Measurements from ENCODE around the gene SFTPB.
A peak's percentile ranks its signal among the peaks of the same experiment; 100 is the strongest.

The SFTPB gene

GRCh38 chr2:85702800-85703199 lies 34.8 kb upstream of the SFTPB start:
- DNase-seq (ENCODE audit: low read depth in 2 of 2): no peak

- DNase-seq (ENCODE audit: low read depth in 2 of 2): no peak
These were observed 34.2 kb upstream of the SFTPB start for GRCh38 chr2:85702172-85702571.

- DNase-seq (ENCODE audit: low read depth in 2 of 2): no peak
These were observed 31.3 kb upstream of the SFTPB start for GRCh38 chr2:85699325-85699724.

- no peak for DNase-seq (ENCODE audit: low read depth in 2 of 2)
These were observed 30.9 kb upstream of the SFTPB start for GRCh38 chr2:85698880-85699254.

- no peak for DNase-seq (ENCODE audit: low read depth in 2 of 2)
These were observed 30.3 kb upstream of the SFTPB start for GRCh38 chr2:85698184-85698879.

GRCh38 chr2:85697716-85698115 lies 29.7 kb upstream of the SFTPB start:
- no peak for DNase-seq (ENCODE audit: low read depth in 2 of 2)

- no peak for DNase-seq (ENCODE audit: low read depth in 2 of 2)
These were observed 29.1 kb upstream of the SFTPB start for GRCh38 chr2:85697096-85697495.

GRCh38 chr2:85695691-85696668 lies 28.0 kb upstream of the SFTPB start:
- DNase-seq (ENCODE audit: low read depth in 2 of 2): no peak

- DNase-seq (ENCODE audit: low read depth in 2 of 2): no peak
These were observed 27.1 kb upstream of the SFTPB start for GRCh38 chr2:85695121-85695520.

- DNase-seq (ENCODE audit: low read depth in 2 of 2): no peak
These were observed 26.3 kb upstream of the SFTPB start, which contains the start of gene GNLY for GRCh38 chr2:85694052-85695025. Gene GNLY, plus strand, starts transcription at chr2:85694358. Its CDS starts 61 bp downstream, at chr2:85694419.

GRCh38 chr2:85692039-85692645 lies 24.1 kb upstream of the SFTPB start:
- no peak for DNase-seq (ENCODE audit: low read depth in 2 of 2)

GRCh38 chr2:85690932-85691331 lies 22.9 kb upstream of the SFTPB start:
- DNase-seq (ENCODE audit: low read depth in 2 of 2): no peak

- DNase-seq (ENCODE audit: low read depth in 2 of 2): no peak
These were observed 16.8 kb upstream of the SFTPB start for GRCh38 chr2:85684806-85685205.

- no peak for DNase-seq (ENCODE audit: low read depth in 2 of 2)
These were observed 16.4 kb upstream of the SFTPB start for GRCh38 chr2:85684380-85684779.

- DNase-seq (ENCODE audit: low read depth in 2 of 2): no peak
These were observed 14.4 kb upstream of the SFTPB start for GRCh38 chr2:85682378-85682777.

- DNase-seq (ENCODE audit: low read depth in 2 of 2): no peak
These were observed 13.8 kb upstream of the SFTPB start for GRCh38 chr2:85681776-85682175.

GRCh38 chr2:85681372-85681763 lies 13.4 kb upstream of the SFTPB start:
- no peak for DNase-seq (ENCODE audit: low read depth in 2 of 2)

GRCh38 chr2:85680707-85681371 lies 12.8 kb upstream of the SFTPB start:
- DNase-seq (ENCODE audit: low read depth in 2 of 2): no peak

GRCh38 chr2:85678794-85679672 lies 11.0 kb upstream of the SFTPB start:
- peak; percentile 48 to 55 for DNase-seq (ENCODE audit: low read depth in 2 of 2)

- no peak for DNase-seq (ENCODE audit: low read depth in 2 of 2)
These were observed 10.4 kb upstream of the SFTPB start for GRCh38 chr2:85678377-85678776.
